ENCODE results near the gene CELSR2. TPM values are rescaled to one million over a fixed set of nuclear protein-coding genes. Genes with fewer than 3 reads are reported as not detected.

The CELSR2 gene
- total RNA-seq, 1 experiment from 2014 or later, result 8.3 TPM

- Mint-ChIP-seq H3K4me1 (ENCODE audit: low read depth, unreplicated experiment) (no peaks in the 10 kb centered on the region), H3K27me3 (ENCODE audit: insufficient read depth, unreplicated experiment) (no peaks in the 10 kb centered on the region), H3K36me3 (ENCODE audit: insufficient read depth, unreplicated experiment) (no peaks in the 10 kb centered on the region), H3K4me3 (ENCODE audit: unreplicated experiment) (no peak overlapping the region), H3K27ac (ENCODE audit: unreplicated experiment) (no peak overlapping the region), H3K9me3 (ENCODE audit: unreplicated experiment) (no peaks in the 10 kb centered on the region)
- H3K4me3 ChIP-seq (ENCODE audit: low read depth, low read length), result no peak overlapping the region
- ChIA-PET POLR2A (no interaction called here), CTCF (no interaction called here)
- DNase-seq, result no peak
- intact Hi-C loops (cut with micrococcal nuclease; ENCODE audit: unreplicated experiment), result no loop called here
- BruUV-seq (replicated peaks), result no TSS peak
- H3K9me3 ChIP-seq, result no peaks in the 10 kb centered on the region
- TF ChIP-seq CTCF (IDR thresholded peaks at IDR 0.05; ENCODE audit: insufficient read depth in 1 of 2, low read depth in 1 of 2, low read length in 1 of 2, severe bottlenecking in 1 of 2, unreplicated experiment in 1 of 2), result no peak
- no peaks in the 10 kb centered on the region for H3K4me1 ChIP-seq
- H3K36me3 ChIP-seq (ENCODE audit: control insufficient read depth, insufficient read depth, low read length), result no peaks in the 10 kb centered on the region
- H3K27me3 ChIP-seq (replicated peaks; ENCODE audit: control insufficient read depth, insufficient read depth, low read length), result no peaks in the 10 kb centered on the region
These were observed 40.9 kb upstream of the CELSR2 start for GRCh38 chr1:109208394-109208793.

GRCh38 chr1:109208836-109209463 lies 40.4 kb upstream of the CELSR2 start:
- H3K36me3 Mint-ChIP-seq (ENCODE audit: insufficient read depth, unreplicated experiment), result peaks cover 5% of the 10 kb centered on the region
- CTCF ChIA-PET, result no interaction called here
- intact Hi-C loops (cut with micrococcal nuclease; ENCODE audit: unreplicated experiment), result no loop called here
- H3K9me3 Mint-ChIP-seq (ENCODE audit: unreplicated experiment), result no peaks in the 10 kb centered on the region
- POLR2A ChIA-PET, result no interaction called here
- no peak for TF ChIP-seq CTCF (IDR thresholded peaks at IDR 0.05; ENCODE audit: insufficient read depth in 1 of 2, low read depth in 1 of 2, low read length in 1 of 2, severe bottlenecking in 1 of 2, unreplicated experiment in 1 of 2)
- no peak for DNase-seq
- no peaks in the 10 kb centered on the region for H3K27me3 Mint-ChIP-seq (ENCODE audit: insufficient read depth, unreplicated experiment)
- BruUV-seq (replicated peaks), result no TSS peak
- H3K4me3 Mint-ChIP-seq (ENCODE audit: unreplicated experiment), result no peak overlapping the region
- Histone ChIP-seq H3K4me3 (ENCODE audit: low read depth, low read length) (no peak overlapping the region), H3K9me3 (no peaks in the 10 kb centered on the region), H3K36me3 (ENCODE audit: control insufficient read depth, insufficient read depth, low read length) (no peaks in the 10 kb centered on the region), H3K27me3 (replicated peaks; ENCODE audit: control insufficient read depth, insufficient read depth, low read length) (no peaks in the 10 kb centered on the region), H3K4me1 (no peaks in the 10 kb centered on the region)
- H3K4me1 Mint-ChIP-seq (ENCODE audit: low read depth, unreplicated experiment), result no peaks in the 10 kb centered on the region
- H3K27ac Mint-ChIP-seq (ENCODE audit: unreplicated experiment), result no peak overlapping the region

- CTCF ChIA-PET, result no interaction called here
- Histone ChIP-seq H3K27me3 (replicated peaks; ENCODE audit: control insufficient read depth, insufficient read depth, low read length) (no peaks in the 10 kb centered on the region), H3K36me3 (ENCODE audit: control insufficient read depth, insufficient read depth, low read length) (no peaks in the 10 kb centered on the region), H3K4me3 (ENCODE audit: low read depth, low read length) (no peak overlapping the region), H3K4me1 (peaks cover under 1% of the 10 kb centered on the region; the same call in 1 of the 2 replicates), H3K9me3 (no peaks in the 10 kb centered on the region)
- no peak for TF ChIP-seq CTCF (IDR thresholded peaks at IDR 0.05; ENCODE audit: insufficient read depth in 1 of 2, low read depth in 1 of 2, low read length in 1 of 2, severe bottlenecking in 1 of 2, unreplicated experiment in 1 of 2)
- Mint-ChIP-seq H3K27me3 (ENCODE audit: insufficient read depth, unreplicated experiment) (no peaks in the 10 kb centered on the region), H3K36me3 (ENCODE audit: insufficient read depth, unreplicated experiment) (peaks cover 16% of the 10 kb centered on the region), H3K4me1 (ENCODE audit: low read depth, unreplicated experiment) (no peaks in the 10 kb centered on the region), H3K9me3 (ENCODE audit: unreplicated experiment) (no peaks in the 10 kb centered on the region), H3K27ac (ENCODE audit: unreplicated experiment) (no peak overlapping the region), H3K4me3 (ENCODE audit: unreplicated experiment) (no peak overlapping the region)
- intact Hi-C loops (cut with micrococcal nuclease; ENCODE audit: unreplicated experiment), result no loop called here
- BruUV-seq (replicated peaks), result no TSS peak
- POLR2A ChIA-PET, result no interaction called here
- DNase-seq, result no peak
These were observed 39.3 kb upstream of the CELSR2 start for GRCh38 chr1:109210058-109210457.
